Right hindlimb (tissue), 1 donor: ENCODE data around the gene PSMB10.

ENCODE experiments used
- DNase-seq: peaks from one replicate; pipeline ENCODE4 v3.0.0-alpha.2; 2018

PSMB10 gene

DNA sequence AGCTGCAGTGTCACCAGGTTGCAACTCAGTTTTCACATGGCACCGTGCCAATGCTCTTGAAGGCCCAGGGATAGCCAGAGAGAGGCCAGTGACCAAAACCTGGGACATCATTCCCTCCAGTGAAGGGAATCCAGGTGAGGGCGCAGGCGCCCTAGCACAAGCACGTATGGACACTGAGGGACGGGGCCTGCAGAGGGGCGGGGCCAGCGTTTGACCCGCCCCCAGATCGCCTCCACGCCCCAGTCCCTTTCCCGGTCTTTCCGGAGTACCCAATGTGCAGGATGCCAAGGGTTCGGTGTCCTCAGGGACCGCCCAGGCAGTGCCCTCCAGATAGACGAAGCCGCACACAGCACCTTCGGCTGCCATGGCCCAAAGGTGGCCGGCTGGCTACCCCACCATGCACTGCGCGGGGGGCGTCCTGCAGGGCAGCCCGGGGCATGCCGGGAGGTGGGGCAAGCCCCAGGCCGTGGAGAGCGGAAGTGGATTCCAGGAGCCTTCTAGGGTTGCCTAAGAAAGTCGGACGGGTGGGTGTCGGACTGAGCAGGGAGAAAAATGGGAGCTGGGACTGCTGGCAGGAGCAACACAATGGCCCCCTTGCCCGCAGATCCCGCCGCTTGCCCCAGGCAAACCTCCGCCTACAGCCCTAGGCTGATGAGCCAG, 27.1 kb upstream of the PSMB10 start:
- DNase-seq: no peak

DNA sequence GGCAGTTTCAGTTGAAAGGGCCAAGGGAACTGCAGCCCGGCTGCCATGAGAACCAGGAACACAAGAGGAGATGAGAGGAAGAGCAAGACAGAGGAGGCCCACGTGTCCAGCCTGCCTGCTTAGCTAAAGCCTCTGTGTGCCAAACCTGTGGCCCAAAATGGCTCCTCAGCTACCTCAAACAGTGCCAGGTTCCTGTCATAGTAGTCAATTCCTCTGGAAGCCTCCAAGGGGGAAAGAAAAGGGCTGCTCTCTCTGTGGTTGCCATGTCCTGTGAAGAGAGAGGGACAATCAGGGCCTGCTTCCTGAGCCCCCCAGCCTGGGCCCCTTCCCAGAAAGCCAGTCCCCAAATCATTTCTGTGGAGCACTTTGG, 26.6 kb upstream of the PSMB10 start:
- no peak for DNase-seq

DNA sequence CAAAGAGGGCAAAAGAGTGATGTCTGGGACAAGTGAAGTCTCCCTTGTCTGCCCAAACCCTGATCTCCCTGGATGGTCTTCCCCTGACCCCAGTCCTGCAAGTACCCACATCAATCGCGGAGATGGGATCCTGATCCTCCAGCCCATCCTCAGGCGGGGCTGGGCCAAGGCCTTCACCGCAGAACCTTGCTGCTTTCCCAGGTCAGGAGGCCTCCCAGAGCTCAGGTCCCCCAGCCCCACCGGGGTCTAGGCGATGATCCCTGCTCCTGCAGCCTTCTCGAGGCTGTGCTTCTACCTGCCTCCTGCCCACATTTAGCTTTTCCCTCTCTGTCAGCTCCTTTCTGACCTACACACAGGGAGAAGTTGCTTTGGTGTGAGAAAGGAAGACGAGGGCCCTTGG, 25.5 kb upstream of the PSMB10 start:
- DNase-seq: no peak

DNA sequence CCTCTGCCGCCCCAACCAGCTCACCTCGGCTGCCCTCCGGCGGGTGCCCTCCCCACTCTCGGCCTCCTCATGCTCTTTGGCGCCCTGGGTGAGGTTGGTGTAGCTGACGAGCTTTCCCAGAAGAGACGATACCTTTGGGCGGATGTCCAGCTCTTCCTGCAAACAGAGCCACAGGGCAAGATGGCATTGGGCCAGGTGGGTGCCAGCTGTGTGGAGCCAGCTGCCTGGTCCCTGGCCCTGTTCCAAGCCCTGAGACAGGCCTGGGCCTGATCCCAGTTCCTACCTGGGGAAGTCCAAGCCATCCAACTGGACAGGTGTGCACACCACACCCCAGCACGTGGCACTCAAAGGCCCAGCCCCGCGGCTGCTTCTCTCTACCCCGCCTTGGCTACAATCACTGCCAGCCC, 24.9 kb upstream of the PSMB10 start:
- no peak for DNase-seq

DNA sequence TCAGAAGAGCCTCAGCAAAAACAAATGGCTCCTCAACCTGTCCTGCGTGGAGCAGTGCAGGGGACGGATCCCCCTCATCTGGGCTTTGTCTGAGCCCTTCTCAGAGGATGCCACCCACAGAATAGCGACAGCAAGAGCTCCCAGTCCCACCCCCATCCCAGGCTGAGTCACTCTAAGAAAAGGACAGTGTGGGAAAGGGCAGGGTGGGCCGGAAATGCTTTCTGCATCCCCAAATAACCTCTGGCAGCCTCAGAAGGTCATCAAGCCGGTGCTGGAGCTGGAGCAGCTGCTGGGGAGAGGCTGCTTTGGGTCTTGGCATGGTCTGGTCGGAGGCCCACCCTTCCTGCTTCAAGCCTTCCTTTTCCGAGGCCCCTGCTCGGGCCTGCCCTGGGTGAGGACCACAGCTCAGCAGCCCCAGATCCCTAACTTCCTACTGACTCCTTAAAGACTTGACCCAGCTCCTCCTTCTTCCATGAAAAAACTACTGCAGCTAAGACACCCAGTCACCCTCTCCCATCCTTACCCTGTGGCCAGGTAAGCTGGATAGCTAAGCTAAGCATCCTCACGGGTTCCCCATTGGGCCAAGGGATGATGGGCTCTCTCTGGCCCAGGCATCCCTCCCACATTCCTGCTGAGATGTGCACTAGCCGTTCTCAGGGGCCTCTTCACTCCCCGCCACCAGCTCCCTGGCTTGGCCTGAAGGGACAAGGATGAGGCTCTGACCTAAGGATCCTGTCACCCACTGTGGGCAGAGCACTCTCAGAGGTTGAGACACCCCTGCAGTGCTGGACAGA, 23.1 kb upstream of the PSMB10 start:
- no peak for DNase-seq

DNA sequence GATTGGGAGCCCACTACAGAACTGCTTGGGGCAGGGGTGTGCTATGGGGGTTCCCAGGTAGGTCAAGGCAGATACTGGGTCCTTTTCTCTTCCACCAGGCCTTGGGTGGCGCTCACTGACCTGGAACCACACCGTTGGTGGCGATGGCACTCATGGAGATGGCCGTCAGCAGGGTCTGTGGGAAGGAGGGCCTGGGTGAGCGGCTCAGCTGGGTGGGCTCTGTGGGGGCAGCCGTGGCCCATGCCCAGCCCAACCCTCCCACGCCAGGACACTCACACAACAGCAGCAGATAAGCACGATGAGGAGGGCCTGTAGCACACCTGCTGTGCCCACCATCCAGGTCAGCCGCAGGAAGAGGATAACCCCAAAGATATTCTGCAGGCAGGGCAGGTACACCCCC, 21.0 kb upstream of the PSMB10 start:
- DNase-seq: peak; percentile 13

DNA sequence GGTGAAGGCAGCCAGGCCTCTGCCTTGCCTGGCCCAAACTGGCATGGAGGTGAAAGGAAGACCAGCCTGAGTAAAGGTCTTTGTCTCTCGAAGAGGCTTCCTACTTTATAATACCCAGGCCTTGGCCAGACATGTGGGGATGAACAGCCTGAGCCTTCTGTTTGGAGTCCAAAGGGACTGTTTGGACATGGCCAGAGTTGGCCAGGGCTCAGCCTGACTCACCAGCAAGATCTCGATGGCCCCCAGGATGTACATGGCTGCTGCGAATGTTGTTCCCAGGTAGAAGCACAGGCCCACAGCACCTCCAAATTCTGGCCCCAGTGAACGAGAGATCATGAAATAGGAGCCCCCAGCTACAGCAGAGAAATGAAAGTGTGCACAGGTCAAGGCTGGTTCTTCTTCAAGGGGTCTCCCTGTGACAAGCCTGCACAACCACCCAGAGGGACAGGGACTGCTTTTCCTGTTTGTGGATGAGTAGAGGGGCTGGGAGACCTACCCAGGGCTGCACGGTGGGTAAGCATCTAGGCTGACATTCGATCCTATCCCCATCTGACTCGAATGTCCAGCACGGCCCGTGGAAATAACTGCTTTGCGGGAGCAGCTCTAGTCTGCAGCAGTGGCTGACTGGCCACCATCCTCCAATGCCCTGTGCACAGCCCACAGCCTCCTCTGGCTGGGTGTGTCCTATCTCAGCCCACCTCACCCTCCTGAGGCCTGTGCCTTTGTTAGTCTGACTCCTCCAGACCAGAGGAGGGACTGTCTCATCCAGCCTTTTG, 18.0 kb upstream of the PSMB10 start:
- DNase-seq: no peak

DNA sequence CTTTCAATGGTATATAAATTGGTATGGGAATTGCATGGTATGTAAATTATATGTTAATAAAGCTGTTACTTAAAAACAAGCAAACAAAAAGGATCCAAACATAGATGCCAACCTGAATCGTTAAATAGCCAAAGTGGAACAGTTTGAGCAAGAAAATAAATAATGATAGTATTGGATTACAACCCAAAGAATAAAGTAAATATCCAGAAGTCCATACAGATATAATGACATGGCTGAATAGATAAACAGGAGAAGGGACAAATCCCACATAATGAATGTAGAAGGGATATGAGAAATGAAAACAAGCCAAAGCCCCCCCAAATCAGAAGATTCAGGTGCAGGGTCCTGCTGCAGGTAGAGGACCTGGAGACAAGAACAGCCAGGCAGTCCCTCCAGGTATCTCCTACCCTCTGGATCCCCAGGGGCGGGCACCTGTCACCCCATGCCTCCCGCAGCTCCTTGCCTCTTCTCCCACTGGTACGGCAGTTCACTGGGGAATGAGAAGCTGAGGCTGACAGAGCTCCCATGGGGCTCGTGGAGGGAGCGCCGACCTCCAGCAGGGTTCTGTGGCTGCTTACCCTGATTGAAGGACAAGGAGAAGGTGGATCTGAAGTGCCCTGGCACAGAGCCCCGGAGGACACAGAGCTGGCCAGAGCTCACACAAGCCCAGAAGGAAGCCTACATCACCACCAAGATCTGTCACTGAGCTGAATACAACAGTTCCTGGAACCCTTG, 17.2 kb upstream of the PSMB10 start:
- DNase-seq: no peak

DNA sequence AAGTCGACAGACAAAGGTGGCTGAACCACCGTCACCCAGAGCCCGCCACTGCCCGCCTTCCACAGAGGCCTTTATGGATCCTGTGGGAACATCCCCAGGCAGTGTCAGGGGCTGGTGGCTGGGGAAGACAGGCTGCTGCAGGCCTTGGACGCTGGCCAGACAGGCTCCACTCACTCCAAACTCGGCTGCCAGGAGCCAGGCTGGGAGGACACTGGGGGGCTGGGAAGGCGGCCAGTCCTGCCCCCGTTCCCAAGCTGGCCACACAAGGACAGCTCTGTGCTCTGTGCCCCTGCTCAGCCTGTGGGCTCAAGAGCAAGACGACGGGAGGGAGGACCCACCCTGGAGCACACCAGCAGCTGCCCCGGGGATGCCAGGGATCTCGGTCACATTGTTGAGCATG, 14.8 kb upstream of the PSMB10 start:
- no peak for DNase-seq

DNA sequence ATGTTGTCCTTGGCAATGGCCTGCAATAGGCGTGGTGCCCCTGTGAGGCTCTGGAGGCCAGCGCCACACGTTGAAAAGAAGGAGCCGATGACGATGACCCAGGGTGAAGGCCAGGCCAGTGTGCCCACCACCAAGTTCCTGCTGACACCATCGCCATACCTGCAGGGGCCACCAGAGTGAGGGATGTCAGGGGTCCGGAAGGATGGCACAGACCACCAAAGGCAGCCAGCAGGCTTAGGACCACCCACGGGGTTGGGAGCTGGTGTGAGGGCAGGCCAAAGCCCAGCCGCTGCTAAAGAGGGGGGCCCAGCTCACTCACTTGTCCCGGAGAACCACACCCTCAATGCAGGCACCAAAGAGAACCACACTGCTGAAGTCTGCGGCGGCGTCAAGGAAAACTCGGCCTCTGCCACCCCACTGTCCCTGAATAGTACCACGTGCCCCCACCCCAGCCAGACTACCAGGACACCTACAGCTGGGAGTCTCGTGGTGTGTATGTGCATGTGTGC, 13.7 kb upstream of the PSMB10 start:
- no peak for DNase-seq

DNA sequence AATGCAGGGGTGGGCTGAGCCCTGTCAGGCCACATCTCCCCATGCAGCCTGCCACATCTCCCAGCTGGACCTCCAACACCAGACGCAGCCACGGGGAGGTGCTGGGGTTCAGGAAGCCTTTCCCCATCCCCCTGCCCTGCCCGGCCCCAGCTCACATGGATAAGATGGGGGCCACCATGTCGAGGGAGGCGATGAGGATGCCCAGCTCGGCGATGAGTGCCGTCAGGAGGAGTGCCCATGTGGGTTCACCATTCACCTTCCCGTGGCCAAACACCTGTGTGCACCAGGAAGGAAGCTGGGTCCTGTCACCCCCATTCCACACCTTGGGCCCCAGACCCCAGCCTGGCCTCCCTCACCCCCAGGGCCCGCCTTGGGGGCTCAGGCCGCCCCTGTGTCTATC, 13.0 kb upstream of the PSMB10 start:
- no peak for DNase-seq

DNA sequence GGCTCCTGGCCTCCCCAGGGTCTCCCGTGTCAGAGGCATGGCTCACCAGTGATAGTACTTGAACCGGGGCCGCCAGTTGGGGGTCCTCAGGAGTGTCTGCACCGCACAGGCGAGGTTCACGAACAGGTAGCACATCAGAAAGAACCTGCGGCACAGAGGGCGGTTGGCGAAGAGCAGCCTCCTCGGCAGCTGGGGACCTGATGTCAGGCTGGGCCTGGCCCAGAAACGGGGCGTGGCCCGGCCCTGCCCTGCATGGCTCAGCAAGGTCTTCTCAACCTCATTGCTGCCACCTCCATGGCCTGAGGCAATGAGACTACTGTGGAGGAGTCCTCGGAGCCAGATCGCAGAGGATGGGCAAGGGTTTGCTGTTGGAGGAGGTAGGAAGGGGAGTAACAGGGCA, 11.4 kb upstream of the PSMB10 start:
- DNase-seq: no peak

DNA sequence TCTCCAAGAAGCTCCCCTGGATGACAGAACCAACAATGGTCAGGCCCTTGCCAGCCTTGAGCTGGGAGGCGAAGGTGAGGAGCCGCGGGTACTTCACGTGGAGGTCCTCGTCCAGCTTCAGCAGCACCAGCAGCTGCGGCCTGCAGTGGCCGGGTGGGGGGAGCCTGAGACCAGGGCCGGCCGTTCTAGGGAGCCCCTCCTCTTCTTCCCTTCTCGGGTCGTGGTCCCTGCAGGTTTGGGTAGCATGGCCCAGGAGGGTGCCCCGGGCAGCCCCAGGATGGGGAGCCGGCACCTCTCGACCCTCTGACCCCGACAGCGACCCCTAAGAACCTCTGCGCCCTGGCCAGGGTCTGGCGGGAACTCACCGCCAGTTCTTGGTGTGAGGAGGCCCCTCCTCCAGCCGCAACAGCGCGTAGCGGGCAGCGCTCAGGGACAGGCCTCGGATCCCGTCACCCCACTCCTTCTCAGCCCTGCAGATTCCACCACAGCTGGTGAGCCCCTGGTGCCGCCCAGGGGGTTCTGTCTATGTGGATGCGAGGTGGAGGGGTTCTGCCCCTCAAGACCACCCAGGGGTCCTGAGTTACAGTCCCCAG, 10.4 kb upstream of the PSMB10 start:
- DNase-seq: no peak

DNA sequence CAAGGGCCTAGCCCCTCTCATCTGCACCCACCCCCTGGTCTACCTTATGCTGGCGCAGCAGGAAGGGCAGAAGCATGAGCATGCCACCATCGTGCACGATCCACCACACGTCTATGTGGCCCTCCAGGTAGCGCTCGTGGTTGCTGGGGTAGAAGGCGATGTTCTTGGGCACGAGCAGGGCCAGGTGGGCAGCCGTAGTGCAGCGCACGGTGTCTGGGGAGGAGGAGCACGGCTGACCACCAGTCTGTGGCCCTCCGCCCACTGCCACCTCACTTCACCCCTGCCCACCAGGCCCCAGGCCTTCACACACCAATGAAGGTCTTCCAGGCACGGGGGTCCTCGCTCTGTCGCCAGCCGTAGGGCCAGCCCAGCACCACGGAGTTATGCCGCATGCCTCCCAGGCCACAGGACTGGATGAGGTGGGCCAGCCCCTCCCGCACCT, 9.5 kb upstream of the PSMB10 start:
- no peak for DNase-seq

DNA sequence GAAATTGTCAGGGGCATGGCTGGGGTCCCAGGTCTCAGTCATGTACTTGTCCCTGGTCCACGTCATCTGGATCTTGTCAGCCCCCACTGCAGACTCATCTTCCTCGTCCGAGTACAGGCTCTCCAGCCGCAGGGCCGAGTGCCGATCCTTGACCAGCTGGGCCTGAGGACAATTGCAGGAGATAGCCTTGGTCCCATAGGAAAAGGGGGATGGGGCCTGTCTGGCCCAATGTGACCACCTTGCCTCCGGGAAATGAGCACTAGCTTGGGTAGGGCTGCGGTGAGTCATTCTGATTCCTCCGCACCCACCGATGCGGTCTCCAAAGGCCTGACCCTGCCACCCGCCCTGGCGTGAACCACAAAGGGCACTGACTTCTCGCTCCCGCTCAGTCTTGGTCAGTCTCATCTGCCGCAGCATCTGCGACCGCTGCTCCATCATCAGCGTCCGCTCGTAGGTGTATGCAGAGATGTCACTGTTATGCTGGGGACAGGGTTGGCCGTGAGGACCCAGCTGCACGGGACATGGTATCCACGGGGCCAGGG, 8.8 kb upstream of the PSMB10 start:
- no peak for DNase-seq

DNA sequence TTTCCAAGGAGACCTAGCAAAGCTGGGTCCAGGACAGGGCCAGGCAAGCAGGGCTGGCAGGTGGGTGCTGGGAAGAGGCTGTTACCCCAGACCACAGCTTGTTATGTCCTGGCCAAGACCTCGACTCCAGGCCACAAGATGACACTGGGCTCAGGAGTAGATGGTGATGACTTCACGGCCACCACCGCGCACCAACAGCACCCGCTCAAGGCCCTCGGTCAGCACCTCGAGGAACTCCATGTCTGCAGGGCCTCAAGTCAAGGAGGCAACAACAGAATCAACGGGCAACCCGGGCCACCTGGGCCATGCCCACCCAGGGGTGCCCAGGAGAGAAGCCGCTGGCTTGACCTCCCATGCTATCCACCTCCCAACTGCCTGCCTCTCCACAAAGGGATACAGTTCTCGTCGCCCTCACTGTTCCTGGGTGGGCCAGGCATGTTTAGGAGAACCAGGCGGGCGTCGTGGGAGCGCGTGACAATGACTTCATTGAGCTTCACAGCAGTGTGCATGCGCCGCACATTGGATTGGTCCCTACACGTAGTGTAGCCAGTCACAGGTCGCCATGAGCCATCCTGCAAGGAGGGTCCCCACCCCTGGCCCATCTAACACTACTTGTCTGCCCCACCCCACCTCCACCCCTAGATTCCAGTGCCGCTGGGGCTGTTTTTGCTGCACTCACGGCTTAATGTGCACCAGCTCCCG, 8.2 kb upstream of the PSMB10 start:
- DNase-seq: no peak

DNA sequence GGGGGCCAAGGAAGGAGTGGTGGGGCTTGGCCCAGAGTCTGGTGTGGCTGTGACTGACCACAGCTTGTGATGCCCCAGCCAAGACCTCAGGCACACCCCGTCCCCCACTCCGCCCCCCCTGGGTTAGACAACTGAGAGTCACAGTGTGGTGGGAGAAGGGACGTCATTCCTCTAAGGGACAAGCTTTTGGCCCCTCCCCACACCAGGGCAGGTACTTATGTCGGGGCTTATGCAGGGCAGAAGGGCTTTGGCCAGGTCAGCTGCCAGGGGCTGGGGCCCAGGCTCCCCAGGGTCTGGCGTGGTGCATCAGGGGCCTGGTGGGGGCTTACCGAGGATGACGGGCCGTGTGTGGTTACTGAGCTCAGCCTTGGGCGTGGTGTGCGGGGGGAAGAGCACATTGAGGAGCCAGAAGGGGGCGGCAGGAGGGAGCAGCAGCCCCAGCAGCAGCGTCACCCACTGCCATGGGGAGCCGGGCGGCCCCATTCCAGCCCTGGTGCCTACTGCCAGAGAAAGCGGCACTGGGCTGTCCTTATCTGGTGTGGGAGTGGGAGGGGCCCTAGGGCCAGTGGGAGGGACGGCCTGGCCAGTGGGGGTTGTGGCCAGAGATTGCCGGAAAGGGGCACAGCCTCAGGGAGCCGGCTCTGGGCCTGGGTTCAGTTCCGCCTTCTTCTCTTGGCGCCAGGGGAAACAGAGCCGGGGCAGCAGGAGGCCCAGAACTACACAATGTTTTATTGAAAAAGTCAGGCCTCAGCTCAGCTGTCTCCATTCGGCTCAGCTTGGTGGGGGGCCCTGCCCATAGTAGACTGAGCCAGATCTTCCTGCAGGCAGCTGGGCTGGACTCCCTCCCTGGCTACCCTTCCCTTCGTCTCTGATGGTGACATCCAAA, 7.2 kb upstream of the PSMB10 start, which contains the start of gene LCAT:
Gene LCAT, minus strand, starts transcription at position 502 of the 886 bp plus-strand sequence. Its CDS starts 19 bp downstream, at position 483.
- no peak for DNase-seq

DNA sequence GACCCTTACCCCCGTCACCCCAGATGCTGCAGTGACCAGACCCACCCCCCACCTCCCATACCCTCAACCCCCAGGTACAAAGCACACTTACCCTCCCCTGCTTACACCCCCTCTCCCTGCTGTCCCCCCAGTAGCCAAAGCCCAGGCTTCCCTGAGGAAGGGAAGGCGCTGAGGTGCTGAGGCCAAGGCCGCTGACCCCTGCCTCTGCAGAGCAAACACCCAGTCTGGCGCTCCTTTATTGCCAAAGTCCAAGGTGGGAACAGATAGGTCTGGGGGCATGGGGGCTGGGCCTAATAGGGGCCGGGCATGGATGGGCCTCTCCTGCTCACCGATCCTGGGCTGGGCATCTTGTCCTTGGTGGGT, 6.6 kb upstream of the PSMB10 start:
- no peak for DNase-seq

DNA sequence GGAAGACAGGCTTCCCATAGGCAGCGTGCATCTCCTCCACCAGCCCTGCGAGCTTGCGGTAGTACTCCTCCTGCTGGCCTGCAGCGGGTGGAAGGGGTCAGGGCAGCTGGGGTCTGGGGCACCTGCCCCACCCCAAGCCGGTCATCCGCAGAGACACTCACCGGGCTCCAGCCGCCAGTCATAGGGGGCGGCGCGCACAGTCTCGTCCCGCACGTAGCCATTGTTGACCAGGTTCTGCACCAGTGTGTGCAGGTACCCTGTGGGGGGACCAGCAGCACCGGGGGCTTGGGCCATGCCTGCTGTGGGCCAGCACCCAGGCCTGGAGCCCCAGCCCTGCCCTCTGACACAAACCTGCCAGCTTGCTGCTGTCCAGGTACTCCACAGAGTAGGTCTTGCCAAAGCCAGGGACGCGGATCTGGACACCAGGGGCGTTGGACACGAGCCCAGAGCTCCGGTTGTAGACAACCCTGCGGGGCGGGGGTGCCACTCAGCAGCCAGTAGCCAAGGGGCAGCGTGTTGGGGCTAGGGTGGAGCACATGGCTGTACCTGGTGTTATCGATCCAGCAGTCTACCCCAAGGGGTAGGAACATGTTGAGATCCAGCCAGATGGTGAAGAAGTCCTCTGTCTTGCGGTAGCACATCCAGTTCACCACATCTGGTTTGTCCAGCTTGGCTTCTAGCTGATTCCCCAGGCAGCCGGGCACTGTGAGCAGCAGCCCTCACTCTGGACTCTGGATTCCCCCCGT, 6.0 kb upstream of the PSMB10 start:
- DNase-seq: no peak

DNA sequence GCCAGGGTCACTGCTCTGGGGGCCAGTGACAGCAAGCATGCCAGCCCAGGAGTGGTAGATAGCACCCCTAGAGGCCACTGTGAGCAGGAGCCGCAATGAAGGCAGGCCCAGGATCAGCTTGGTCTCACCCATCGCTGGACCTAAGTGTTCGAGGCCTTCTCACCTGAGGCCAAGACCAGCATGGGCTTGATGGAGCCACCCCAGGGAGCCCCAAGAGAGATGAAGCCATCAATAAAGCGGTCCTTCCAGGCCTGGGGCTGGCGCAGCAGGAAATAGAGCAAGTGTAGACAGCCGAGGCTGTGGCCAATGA, 5.5 kb upstream of the PSMB10 start:
- DNase-seq: no peak
